Peyer's patch (tissue), 4 donors: ENCODE measurements around the gene SEPHS2. TPM values are rescaled to one million over a fixed set of nuclear protein-coding genes. Genes with fewer than 3 reads are reported as not detected.
A peak's percentile ranks its signal among the peaks of the same experiment; 100 is the strongest.
"Not testable (repeated sequence)": the region's sequence is repeated elsewhere in the genome, so short reads cannot be mapped to it uniquely, and the experiment has no call there.

Experiments
- DNase-seq, 3 donors: peaks; one replicate each; pipeline ENCODE4 v3.0.0-alpha.2; 2017 to 2019
- H3K27ac ChIP-seq, 4 donors: fragments of 200-600 bp; sonication (generic); one replicate each; pipeline ENCODE4 v1.5.1; 2016 to 2019
- H3K27me3 ChIP-seq, 2 donors: fragments of 200-600 bp; sonication (generic); one replicate each; pipeline ENCODE4 v1.5.1; 2019
- H3K36me3 ChIP-seq, 3 donors: fragments of 200-600 bp; sonication (generic); one replicate each; pipeline ENCODE4 v1.5.1; 2016 to 2019
- H3K4me1 ChIP-seq, 4 donors: fragments of 200-600 bp; sonication (generic); one replicate each; pipeline ENCODE4 v1.5.1; 2016 to 2019
- H3K4me3 ChIP-seq, 4 donors: fragments of 200-600 bp; sonication (generic); 1 replicate in 3 of 4; 2 replicates in 1 of 4; pipeline ENCODE4 v1.5.1; 2016 to 2019; ENCODE audit warnings: mild to moderate bottlenecking in 1 of 4
- H3K9me3 ChIP-seq, 4 donors: fragments of 200-600 bp; sonication (generic); one replicate each; pipeline ENCODE4 v1.5.1; 2016 to 2019; ENCODE audit warnings: mild to moderate bottlenecking in 1 of 4
- CTCF ChIP-seq, 6 experiments: fragments of 450-650 bp in 4 of 6; fragments of 200-600 bp in 2 of 6; sonication (generic) in 1 of 6; IDR thresholded peaks; one replicate each; pipeline ENCODE4 v1.5.1; 2017 to 2019; ENCODE audit warnings: antibody characterized with exemption in 6 of 6, mild to moderate bottlenecking in 3 of 6, moderate library complexity in 1 of 6
- POLR2A ChIP-seq, 2 donors: fragments of 450-650 bp; IDR thresholded peaks; one replicate each; pipeline ENCODE4 v1.5.1; 2017; ENCODE audit warnings: antibody characterized with exemption in 2 of 2, mild to moderate bottlenecking in 2 of 2, moderate library complexity in 2 of 2
- small RNA-seq, 2 donors: library from RNA; depleted of rRNA; stranded (forward); fragments of <200 nt; gene quantifications; one replicate each; pipeline ENCODE3, GENCODE V24; 2016
- total RNA-seq, 4 donors: library from RNA; depleted of rRNA; stranded (reverse); fragments of >200 nt; gene quantifications; one replicate each; pipeline ENCODE4 v1.1.0, GENCODE V29; 2016

SEPHS2 gene
- total RNA-seq, 4 donors from 2014 or later: 47.9 to 130 (median 106) TPM

DNA sequence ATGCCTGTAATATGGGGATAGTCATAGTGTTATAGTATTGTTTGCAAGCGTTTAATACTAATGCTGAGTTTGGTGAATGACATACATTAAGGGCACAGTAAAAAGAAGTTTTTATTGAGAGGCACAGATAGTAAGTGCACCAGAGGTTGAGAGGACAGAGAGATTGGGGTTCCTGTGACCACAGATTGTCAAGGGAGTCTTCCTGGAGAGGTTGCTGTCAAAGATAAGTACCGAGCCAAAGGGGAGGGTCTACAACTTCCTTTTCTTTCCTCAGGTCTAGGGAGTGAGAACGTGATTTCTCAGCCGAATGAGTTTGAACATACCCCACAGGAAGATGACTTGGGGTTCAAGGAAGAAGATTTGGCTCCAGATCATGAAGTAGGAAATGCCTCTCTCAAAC lies 48.6 kb downstream of the SEPHS2 start:
- Histone ChIP-seq H3K9me3 (no peaks in the 10 kb centered on the region), H3K27ac (no peak overlapping the region), H3K4me1 (peaks cover 2 to 41% (median 12%) of the 10 kb centered on the region in 4 donors), H3K36me3 (peaks cover 0 to 15% (median 0%) of the 10 kb centered on the region in 3 donors), H3K27me3 (no peaks in the 10 kb centered on the region), H3K4me3 (no peak overlapping the region)
- TF ChIP-seq POLR2A (IDR thresholded peaks at IDR 0.05) (no peak), CTCF (IDR thresholded peaks at IDR 0.05) (no peak)
- no peak for DNase-seq

- not testable (repeated sequence) for H3K4me3 ChIP-seq, H3K27me3 ChIP-seq, H3K9me3 ChIP-seq, DNase-seq, H3K27ac ChIP-seq
- Histone ChIP-seq H3K36me3 (peaks cover 0 to 15% (median 0%) of the 10 kb centered on the region in 3 donors), H3K4me1 (peaks cover 2 to 40% (median 12%) of the 10 kb centered on the region in 4 donors)
Observed at GRCh38 chr16:30396627-30397026, 49.0 kb downstream of the SEPHS2 start.

- Histone ChIP-seq H3K9me3 (no peaks in the 10 kb centered on the region), H3K4me1 (peaks cover 2 to 38% (median 11%) of the 10 kb centered on the region in 4 donors), H3K36me3 (peaks cover 0 to 15% (median 0%) of the 10 kb centered on the region in 3 donors), H3K27me3 (no peaks in the 10 kb centered on the region), H3K4me3 (peak overlapping the region; percentile 65 to 89 (median 74)), H3K27ac (peak overlapping the region; percentile 18 to 81 (median 73))
- no peak for DNase-seq
- TF ChIP-seq CTCF (IDR thresholded peaks at IDR 0.05) (no peak), POLR2A (IDR thresholded peaks at IDR 0.05) (no peak)
Observed at GRCh38 chr16:30395992-30396585, 49.6 kb downstream of the SEPHS2 start.

GRCh38 chr16:30395155-30395991 lies 50.3 kb downstream of the SEPHS2 start, which contains the start of gene ZNF48:
TSS of gene ZNF48 (plus strand) at chr16:30395420. CDS start at chr16:30395795, 375 bp downstream.
- Histone ChIP-seq H3K9me3 (no peaks in the 10 kb centered on the region), H3K4me3 (peak within 1 kb of the TSS; percentile 65 to 89 (median 74)), H3K27ac (peak within 1 kb of the TSS; percentile 64 to 81 (median 73)), H3K36me3 (peaks cover 0 to 15% (median 0%) of the 10 kb centered on the region in 3 donors), H3K27me3 (no peaks in the 10 kb centered on the region), H3K4me1 (peaks cover 2 to 33% (median 9%) of the 10 kb centered on the region in 4 donors)
- peak; percentile 77 to 91 (median 86) for DNase-seq
- TF ChIP-seq CTCF (IDR thresholded peaks at IDR 0.05) (peak in 5 of 6 experiments; percentile 18 to 76 (median 64)), POLR2A (IDR thresholded peaks at IDR 0.05) (peak; percentile 28 to 44)

- Histone ChIP-seq H3K4me1 (peaks cover 2 to 28% (median 9%) of the 10 kb centered on the region in 4 donors), H3K36me3 (peaks cover 0 to 15% (median 0%) of the 10 kb centered on the region in 3 donors), H3K27ac (peak overlapping the region; percentile 64 to 81 (median 73)), H3K4me3 (peak overlapping the region; percentile 65 to 89 (median 74)), H3K9me3 (no peaks in the 10 kb centered on the region), H3K27me3 (no peaks in the 10 kb centered on the region)
- TF ChIP-seq CTCF (IDR thresholded peaks at IDR 0.05) (no peak), POLR2A (IDR thresholded peaks at IDR 0.05) (no peak)
- no peak for DNase-seq
Observed at GRCh38 chr16:30394592-30395154, 51.0 kb downstream of the SEPHS2 start.

Small RNAs within 50 kb of the gene (small RNA-seq; reads per million reads assigned to genes)
- gene RF00019 (0 reads per million in 2 donors), gene RF00406 (0 to 1.7 reads per million in 2 donors), gene RNU7-61P (0 reads per million in 2 donors)

Other genes with a start within 250 kb of the SEPHS2 start
- gene SULT1A3, start 246.6 kb downstream of the SEPHS2 start, total RNA-seq: 100 to 1,000 TPM in 3 of 4 donors, 10 to 100 TPM in 1; 97.4 to 195 (median 133) TPM
- gene NPIPB13, start 197.4 kb downstream of the SEPHS2 start, total RNA-seq: 1 to 10 TPM in 3 of 4 donors, not detected in 1; 5.9 to 9.9 (median 8.3) TPM
- 10 to 100 TPM; 32.2 to 39.9 (median 35.3) TPM for gene CD2BP2, start 90.6 kb downstream of the SEPHS2 start, total RNA-seq
- gene TBC1D10B, start 75.4 kb downstream of the SEPHS2 start, total RNA-seq: 10 to 100 TPM; 37.1 to 58.2 (median 48.9) TPM
- not detected for gene MYL11, start 71.1 kb downstream of the SEPHS2 start, total RNA-seq
- 10 to 100 TPM in 2 of 4 donors, 1 to 10 TPM in 2; 7.2 to 65.2 (median 9.8) TPM for gene SEPTIN1, start 63.3 kb downstream of the SEPHS2 start, total RNA-seq
- gene ZNF48, start 50.5 kb downstream of the SEPHS2 start, total RNA-seq: 1 to 10 TPM; 4.2 to 9.7 (median 7.1) TPM
- 10 to 100 TPM in 2 of 4 donors, 1 to 10 TPM in 2; 5.4 to 15.7 (median 8.5) TPM for gene ZNF771, start 38.3 kb downstream of the SEPHS2 start, total RNA-seq
- gene DCTPP1, start 15.8 kb downstream of the SEPHS2 start, total RNA-seq: 10 to 100 TPM; 20.7 to 33.3 (median 27.6) TPM
- gene ITGAL, start 26.9 kb upstream of the SEPHS2 start, total RNA-seq: 10 to 100 TPM in 3 of 4 donors, 1 to 10 TPM in 1; 4.3 to 52.0 (median 13.0) TPM
- gene ZNF768, start 80.7 kb upstream of the SEPHS2 start, total RNA-seq: 10 to 100 TPM; 19.8 to 64.8 (median 54.1) TPM
- gene ZNF747, start 89.0 kb upstream of the SEPHS2 start, total RNA-seq: 10 to 100 TPM; 12.4 to 22.8 (median 19.1) TPM
- gene ZNF764, start 112.5 kb upstream of the SEPHS2 start, total RNA-seq: 10 to 100 TPM in 3 of 4 donors, 1 to 10 TPM in 1; 5.8 to 22.5 (median 19.8) TPM
- gene ZNF688, start 125.8 kb upstream of the SEPHS2 start, total RNA-seq: 10 to 100 TPM; 38.6 to 53.3 (median 41.1) TPM
- gene ZNF785, start 139.8 kb upstream of the SEPHS2 start, total RNA-seq: 10 to 100 TPM; 13.7 to 55.0 (median 29.3) TPM
- 10 to 100 TPM in 2 of 4 donors, 1 to 10 TPM in 2; 7.5 to 12.5 (median 9.9) TPM for gene ZNF689, start 164.5 kb upstream of the SEPHS2 start, total RNA-seq
- gene PRR14, start 205.1 kb upstream of the SEPHS2 start, total RNA-seq: 100 to 1,000 TPM in 1 of 4 donors, 10 to 100 TPM in 3; 45.5 to 107 (median 65.0) TPM
- gene FBRS, start 212.6 kb upstream of the SEPHS2 start, total RNA-seq: 100 to 1,000 TPM in 1 of 4 donors, 10 to 100 TPM in 3; 51.2 to 167 (median 72.2) TPM